DND-41 (cell line): ENCODE measurements around the gene LRRC46.

Experiments used
- ATAC-seq: fragments of 200-7000 bp; cut with Tn5 transposase; 3 replicates; pipeline ENCODE4 v1.9.1; 2021; ENCODE audit warnings: low read depth; ENCODE audit not compliant: insufficient read depth
- DNase-seq: peaks from one replicate; pipeline ENCODE4 v3.0.0-alpha.2; 2020
- H2AFZ ChIP-seq: 2 replicates; pipeline ENCODE4 v1.6.0; 2012; ENCODE audit warnings: low read depth, low read length
- H3K27ac ChIP-seq: 2 replicates; pipeline ENCODE4 v1.5.1; 2012; ENCODE audit warnings: low read length, inconsistent platforms
- H3K27me3 ChIP-seq: fragments of 200-600 bp; sonication (generic); 2 replicates; pipeline ENCODE4 v1.6.0; 2012; ENCODE audit warnings: low read length, mild to moderate bottlenecking, inconsistent platforms; ENCODE audit not compliant: insufficient read depth, poor library complexity
- H3K36me3 ChIP-seq: 2 replicates; pipeline ENCODE4 v1.5.1; 2012; ENCODE audit warnings: low read length, inconsistent platforms; ENCODE audit not compliant: insufficient read depth
- H3K4me1 ChIP-seq: 2 replicates; pipeline ENCODE4 v1.5.1; 2012; ENCODE audit warnings: mild to moderate bottlenecking, low read length; ENCODE audit not compliant: insufficient read depth
- H3K4me2 ChIP-seq: 2 replicates; pipeline ENCODE4 v1.6.0; 2012; ENCODE audit warnings: mild to moderate bottlenecking, moderate library complexity, low read length, inconsistent platforms; ENCODE audit not compliant: insufficient read depth
- H3K4me3 ChIP-seq, 2 experiments: fragments of 200-600 bp in 1 of 2; shearing (Covaris generic) in 1 of 2; 2 replicates each; pipeline ENCODE4 v1.5.1; 2012 to 2016; ENCODE audit warnings: inconsistent platforms in 2 of 2, low read length in 2 of 2, mild to moderate bottlenecking in 2 of 2, low read depth in 1 of 2, moderate library complexity in 1 of 2
- H3K79me2 ChIP-seq: 2 replicates; pipeline ENCODE4 v1.6.0; 2012; ENCODE audit warnings: low read length, inconsistent platforms; ENCODE audit not compliant: insufficient read depth
- H3K9ac ChIP-seq: 2 replicates; pipeline ENCODE4 v1.6.0; 2012; ENCODE audit warnings: low read depth, mild to moderate bottlenecking, inconsistent platforms, low read length, moderate library complexity
- H3K9me3 ChIP-seq: 2 replicates; pipeline ENCODE4 v1.5.1; 2012; ENCODE audit warnings: low read length, moderate library complexity, mild to moderate bottlenecking, inconsistent platforms; ENCODE audit not compliant: insufficient read depth, severe bottlenecking
- H4K20me1 ChIP-seq: 2 replicates; pipeline ENCODE4 v1.6.0; 2012; ENCODE audit warnings: low read length; ENCODE audit not compliant: insufficient read depth
- CTCF ChIP-seq: IDR thresholded peaks from 2 replicates; pipeline ENCODE4 v1.5.1; 2012; ENCODE audit warnings: borderline replicate concordance, low read length, moderate library complexity, mild to moderate bottlenecking; ENCODE audit not compliant: poor library complexity, severe bottlenecking; ENCODE audit errors: extremely low read depth
- EZH2 ChIP-seq: IDR thresholded peaks from 3 replicates; pipeline ENCODE4 v1.6.1; 2012; ENCODE audit warnings: borderline replicate concordance, low read depth, mild to moderate bottlenecking, moderate library complexity, low read length, inconsistent platforms; ENCODE audit not compliant: severe bottlenecking

LRRC46 gene

GRCh38 chr17:47871048-47871447 lies 39.6 kb downstream of the LRRC46 start:
- peaks cover 26% of the 10 kb centered on the region for H3K27me3 ChIP-seq
- no peak for ATAC-seq
- TF ChIP-seq CTCF: no peak
- TF ChIP-seq EZH2: no peak

GRCh38 chr17:47872019-47872650 lies 40.7 kb downstream of the LRRC46 start:
- no peak overlapping the region for H3K9ac ChIP-seq
- no peak overlapping the region for H3K4me3 ChIP-seq
- H3K4me2 ChIP-seq: no peak overlapping the region
- H3K36me3 ChIP-seq: no peaks in the 10 kb centered on the region
- TF ChIP-seq EZH2 (no peak), CTCF (no peak)
- no peak overlapping the region for H2AFZ ChIP-seq
- no peak for ATAC-seq
- H3K9me3 ChIP-seq: no peaks in the 10 kb centered on the region
- H3K79me2 ChIP-seq: no peaks in the 10 kb centered on the region
- no peaks in the 10 kb centered on the region for H3K4me1 ChIP-seq
- no peak for DNase-seq
- H3K27ac ChIP-seq: no peak overlapping the region
- H4K20me1 ChIP-seq: no peaks in the 10 kb centered on the region
- peaks cover 26% of the 10 kb centered on the region for H3K27me3 ChIP-seq

More at GRCh38 chr17:47871048-47871447, 39.6 kb downstream of the LRRC46 start:
- Histone ChIP-seq H3K4me1 (no peaks in the 10 kb centered on the region), H3K9ac (no peak overlapping the region), H3K79me2 (no peaks in the 10 kb centered on the region), H3K4me3 (no peak overlapping the region), H3K27ac (no peak overlapping the region), H3K4me2 (no peak overlapping the region), H4K20me1 (no peaks in the 10 kb centered on the region), H2AFZ (no peak overlapping the region), H3K9me3 (no peaks in the 10 kb centered on the region), H3K36me3 (no peaks in the 10 kb centered on the region)
- no peak for DNase-seq

- no peak overlapping the region for H3K4me2 ChIP-seq
- ATAC-seq: no peak
- peaks cover 26% of the 10 kb centered on the region for H3K27me3 ChIP-seq
- TF ChIP-seq EZH2 (no peak), CTCF (no peak)
- no peak overlapping the region for H2AFZ ChIP-seq
- H3K9ac ChIP-seq: no peak overlapping the region
- H3K27ac ChIP-seq: no peak overlapping the region
- H3K36me3 ChIP-seq: no peaks in the 10 kb centered on the region
- no peak overlapping the region for H3K4me3 ChIP-seq
- DNase-seq: no peak
- H4K20me1 ChIP-seq: no peaks in the 10 kb centered on the region
- no peaks in the 10 kb centered on the region for H3K4me1 ChIP-seq
- H3K79me2 ChIP-seq: no peaks in the 10 kb centered on the region
- no peaks in the 10 kb centered on the region for H3K9me3 ChIP-seq
These were observed 41.2 kb downstream of the LRRC46 start for GRCh38 chr17:47872651-47873161.
